ENCODE results near the gene SHC2. TPM values are rescaled to one million over a fixed set of nuclear protein-coding genes. Genes with fewer than 3 reads are reported as not detected.
A peak's percentile ranks its signal among the peaks of the same experiment; 100 is the strongest.

SHC2 gene
- total and polyA plus RNA-seq, 2 of the 13 experiments (the other 11 are each of a cell fraction or from before 2014, with no cell fraction given), result 9.0 to 18.3 TPM

DNA sequence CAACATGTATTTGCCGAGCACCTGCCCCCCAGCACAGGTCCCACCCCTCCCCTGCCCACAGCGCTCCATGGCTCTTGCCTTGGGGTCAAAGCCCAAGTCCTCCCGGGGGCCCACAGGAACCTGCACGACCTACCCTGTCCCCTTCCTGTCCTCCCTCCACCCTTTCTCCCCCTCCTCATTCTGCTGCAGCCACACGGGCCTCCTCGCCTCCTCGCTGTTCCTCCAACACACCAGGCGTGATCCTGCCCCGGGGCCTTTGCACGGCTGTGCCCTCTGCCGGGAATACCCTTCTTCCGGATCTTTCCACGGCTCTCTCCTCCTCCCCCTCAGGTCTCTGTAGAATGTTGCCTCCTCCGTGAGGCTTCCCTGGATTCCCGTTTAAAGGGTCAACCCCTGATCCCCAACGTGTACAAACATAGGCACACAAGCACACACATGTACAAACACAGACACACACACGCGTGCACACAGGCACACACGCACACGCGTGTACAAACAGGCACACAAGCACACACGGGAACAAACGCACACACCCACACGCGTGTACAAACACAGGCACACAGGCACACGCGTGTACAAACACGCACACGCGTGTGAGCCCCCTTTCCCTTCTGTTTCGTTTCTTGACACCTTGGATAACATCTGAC lies 38.3 kb upstream of the SHC2 start (continued):
- TF ChIP-seq, protein P1, sequence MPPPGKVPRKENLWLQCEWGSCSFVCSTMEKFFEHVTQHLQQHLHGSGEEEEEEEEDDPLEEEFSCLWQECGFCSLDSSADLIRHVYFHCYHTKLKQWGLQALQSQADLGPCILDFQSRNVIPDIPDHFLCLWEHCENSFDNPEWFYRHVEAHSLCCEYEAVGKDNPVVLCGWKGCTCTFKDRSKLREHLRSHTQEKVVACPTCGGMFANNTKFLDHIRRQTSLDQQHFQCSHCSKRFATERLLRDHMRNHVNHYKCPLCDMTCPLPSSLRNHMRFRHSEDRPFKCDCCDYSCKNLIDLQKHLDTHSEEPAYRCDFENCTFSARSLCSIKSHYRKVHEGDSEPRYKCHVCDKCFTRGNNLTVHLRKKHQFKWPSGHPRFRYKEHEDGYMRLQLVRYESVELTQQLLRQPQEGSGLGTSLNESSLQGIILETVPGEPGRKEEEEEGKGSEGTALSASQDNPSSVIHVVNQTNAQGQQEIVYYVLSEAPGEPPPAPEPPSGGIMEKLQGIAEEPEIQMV (CRISPR knock-in tag; IDR thresholded peaks at IDR 0.05; ENCODE audit: low read depth), result 0 out of 2 replicates have a peak, but pooled peaks have one; percentile 12
- 0 out of 2 replicates have a peak, but pooled peaks have one; percentile 39 for TF ChIP-seq ZNF30 (CRISPR knock-in tag; IDR thresholded peaks at IDR 0.05)
- TF ChIP-seq, protein P2, sequence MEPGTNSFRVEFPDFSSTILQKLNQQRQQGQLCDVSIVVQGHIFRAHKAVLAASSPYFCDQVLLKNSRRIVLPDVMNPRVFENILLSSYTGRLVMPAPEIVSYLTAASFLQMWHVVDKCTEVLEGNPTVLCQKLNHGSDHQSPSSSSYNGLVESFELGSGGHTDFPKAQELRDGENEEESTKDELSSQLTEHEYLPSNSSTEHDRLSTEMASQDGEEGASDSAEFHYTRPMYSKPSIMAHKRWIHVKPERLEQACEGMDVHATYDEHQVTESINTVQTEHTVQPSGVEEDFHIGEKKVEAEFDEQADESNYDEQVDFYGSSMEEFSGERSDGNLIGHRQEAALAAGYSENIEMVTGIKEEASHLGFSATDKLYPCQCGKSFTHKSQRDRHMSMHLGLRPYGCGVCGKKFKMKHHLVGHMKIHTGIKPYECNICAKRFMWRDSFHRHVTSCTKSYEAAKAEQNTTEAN (CRISPR knock-in tag; conservative IDR thresholded peaks at IDR 0.05), result no peak
- TF ChIP-seq, protein P3, sequence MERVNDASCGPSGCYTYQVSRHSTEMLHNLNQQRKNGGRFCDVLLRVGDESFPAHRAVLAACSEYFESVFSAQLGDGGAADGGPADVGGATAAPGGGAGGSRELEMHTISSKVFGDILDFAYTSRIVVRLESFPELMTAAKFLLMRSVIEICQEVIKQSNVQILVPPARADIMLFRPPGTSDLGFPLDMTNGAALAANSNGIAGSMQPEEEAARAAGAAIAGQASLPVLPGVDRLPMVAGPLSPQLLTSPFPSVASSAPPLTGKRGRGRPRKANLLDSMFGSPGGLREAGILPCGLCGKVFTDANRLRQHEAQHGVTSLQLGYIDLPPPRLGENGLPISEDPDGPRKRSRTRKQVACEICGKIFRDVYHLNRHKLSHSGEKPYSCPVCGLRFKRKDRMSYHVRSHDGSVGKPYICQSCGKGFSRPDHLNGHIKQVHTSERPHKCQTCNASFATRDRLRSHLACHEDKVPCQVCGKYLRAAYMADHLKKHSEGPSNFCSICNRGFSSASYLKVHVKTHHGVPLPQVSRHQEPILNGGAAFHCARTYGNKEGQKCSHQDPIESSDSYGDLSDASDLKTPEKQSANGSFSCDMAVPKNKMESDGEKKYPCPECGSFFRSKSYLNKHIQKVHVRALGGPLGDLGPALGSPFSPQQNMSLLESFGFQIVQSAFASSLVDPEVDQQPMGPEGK (CRISPR knock-in tag; IDR thresholded peaks at IDR 0.05), result peak; percentile 76; the same call in 1 of the 2 replicates
- TF ChIP-seq SIX1 (CRISPR knock-in tag; IDR thresholded peaks at IDR 0.05; ENCODE audit: borderline replicate concordance), result no peak
- TF ChIP-seq XBP1 (CRISPR knock-in tag; IDR thresholded peaks at IDR 0.05), result no peak
- peak; percentile 34; the same call in 1 of the 2 replicates for TF ChIP-seq HNF4G (IDR thresholded peaks at IDR 0.05; ENCODE audit: borderline replicate concordance, low read depth, low read length)
- TF ChIP-seq HNF4G (CRISPR knock-in tag; IDR thresholded peaks at IDR 0.05; ENCODE audit: borderline replicate concordance, low read depth), result no peak
- peak; percentile 80 for TF ChIP-seq FOXC1 (CRISPR knock-in tag; IDR thresholded peaks at IDR 0.05; ENCODE audit: borderline replicate concordance)
- 0 out of 2 replicates have a peak, but pooled peaks have one; percentile 29 for TF ChIP-seq ZNF225 (CRISPR knock-in tag; IDR thresholded peaks at IDR 0.05)
- peak; percentile 86 for TF ChIP-seq KDM1A (CRISPR knock-in tag; IDR thresholded peaks at IDR 0.05)
- TF ChIP-seq HNRNPL (IDR thresholded peaks at IDR 0.05; ENCODE audit: low read depth, low read length), result no peak
- TF ChIP-seq, protein P4, sequence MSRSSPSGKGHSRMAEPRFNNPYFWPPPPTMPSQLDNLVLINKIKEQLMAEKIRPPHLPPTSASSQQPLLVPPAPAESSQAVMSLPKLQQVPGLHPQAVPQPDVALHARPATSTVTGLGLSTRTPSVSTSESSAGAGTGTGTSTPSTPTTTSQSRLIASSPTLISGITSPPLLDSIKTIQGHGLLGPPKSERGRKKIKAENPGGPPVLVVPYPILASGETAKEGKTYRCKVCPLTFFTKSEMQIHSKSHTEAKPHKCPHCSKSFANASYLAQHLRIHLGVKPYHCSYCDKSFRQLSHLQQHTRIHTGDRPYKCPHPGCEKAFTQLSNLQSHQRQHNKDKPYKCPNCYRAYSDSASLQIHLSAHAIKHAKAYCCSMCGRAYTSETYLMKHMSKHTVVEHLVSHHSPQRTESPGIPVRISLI (CRISPR knock-in tag; IDR thresholded peaks at IDR 0.05; ENCODE audit: borderline replicate concordance), result no peak
- TF ChIP-seq ZMYM3 (CRISPR knock-in tag; IDR thresholded peaks at IDR 0.05), result peak; percentile 100
- TF ChIP-seq NCOA2 (CRISPR knock-in tag; IDR thresholded peaks at IDR 0.05), result no peak
- 0 out of 2 replicates have a peak, but pooled peaks have one; percentile 33 for TF ChIP-seq HNF4A (CRISPR knock-in tag; IDR thresholded peaks at IDR 0.05)
